Dendritic cell treated with granulocyte-macrophage colony-stimulating factor and Interleukin-4, amounts not matched to agents 40 ng/mL and 50 ng/mL, for 4 days (primary cell): ENCODE data around the gene TRABD2B.

Experiments used
- H3K27ac Mint-ChIP-seq: one replicate; pipeline ENCODE4 v1.8.0; 2022; ENCODE audit warnings: mild to moderate bottlenecking, mixed read lengths
- H3K27me3 Mint-ChIP-seq: one replicate; pipeline ENCODE4 v1.8.0; 2022; ENCODE audit warnings: mild to moderate bottlenecking, mixed read lengths
- H3K36me3 Mint-ChIP-seq: one replicate; pipeline ENCODE4 v1.8.0; 2022; ENCODE audit warnings: low read depth, mixed read lengths
- H3K4me1 Mint-ChIP-seq: one replicate; pipeline ENCODE4 v1.8.0; 2022; ENCODE audit warnings: low read depth, mixed read lengths
- H3K4me3 Mint-ChIP-seq: one replicate; pipeline ENCODE4 v1.8.0; 2022; ENCODE audit warnings: mild to moderate bottlenecking, moderate library complexity, mixed read lengths
- H3K9me3 Mint-ChIP-seq: one replicate; pipeline ENCODE4 v1.8.0; 2022; ENCODE audit warnings: mixed read lengths
- intact Hi-C: fragments of 100-400 bp; cut with micrococcal nuclease; formaldehyde crosslinking; loops from one replicate; pipeline ENCODE4 v1.15.0; 2022

Gene TRABD2B

DNA sequence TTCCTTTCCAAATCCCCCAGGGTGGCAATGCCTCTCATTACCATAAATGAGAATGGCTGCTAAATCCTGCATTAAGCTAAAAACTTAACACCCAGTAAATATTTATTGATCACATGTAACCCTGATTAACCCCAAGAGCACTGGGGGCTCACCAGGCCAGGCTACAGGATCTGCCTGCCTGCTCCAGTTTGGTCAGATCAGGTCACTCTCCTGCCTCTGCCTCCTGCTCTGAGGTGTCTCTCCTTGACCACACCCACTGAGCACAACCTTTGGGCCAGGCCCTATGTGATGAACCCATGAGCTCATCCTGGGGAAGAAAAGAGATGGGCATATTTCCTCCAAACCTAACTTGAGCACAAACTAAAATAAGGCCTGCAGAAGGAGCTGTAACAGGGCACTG, 93.5 kb downstream of the TRABD2B start:
- Mint-ChIP-seq H3K4me1 (no peaks in the 10 kb centered on the region), H3K27ac (no peak overlapping the region), H3K9me3 (no peaks in the 10 kb centered on the region), H3K27me3 (peaks cover 7% of the 10 kb centered on the region), H3K36me3 (no peaks in the 10 kb centered on the region), H3K4me3 (no peak overlapping the region)
- intact Hi-C loops = no loop called here

DNA sequence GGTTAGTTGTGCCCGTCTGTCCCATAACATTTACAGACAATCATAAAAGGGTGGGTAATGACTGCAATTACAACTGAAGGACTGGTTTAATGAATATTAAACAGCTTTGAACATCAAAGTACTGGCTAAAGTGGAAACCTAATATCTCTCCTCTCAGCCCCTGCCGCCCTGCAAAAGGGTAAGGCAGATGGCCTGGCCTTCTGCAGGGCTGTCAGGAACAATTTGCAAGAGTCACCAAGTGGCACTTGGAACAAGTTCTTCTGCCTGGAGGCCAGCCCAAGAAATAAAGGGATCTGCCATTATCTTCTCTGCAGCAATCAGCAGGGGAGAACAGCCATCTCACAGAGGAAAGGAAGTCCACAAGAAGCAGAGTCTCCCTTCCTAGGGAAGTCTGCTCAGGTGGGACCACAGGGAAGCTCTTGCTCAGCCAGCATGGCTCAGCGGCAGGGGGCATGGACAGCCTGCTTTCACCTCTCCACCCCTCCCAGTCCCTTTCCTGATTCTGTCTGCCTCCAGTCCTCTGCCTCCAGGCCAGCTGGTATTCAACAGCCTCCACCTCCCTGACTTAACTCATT, 96.1 kb downstream of the TRABD2B start:
- Mint-ChIP-seq H3K36me3 (no peaks in the 10 kb centered on the region), H3K27ac (no peak overlapping the region), H3K4me1 (no peaks in the 10 kb centered on the region), H3K27me3 (peaks cover 5% of the 10 kb centered on the region), H3K9me3 (no peaks in the 10 kb centered on the region), H3K4me3 (no peak overlapping the region)
- intact Hi-C loops = no loop called here

- no peaks in the 10 kb centered on the region for H3K4me1 Mint-ChIP-seq
These were observed 98.9 kb downstream of the TRABD2B start for GRCh38 chr1:47898133-47898845.

GRCh38 chr1:47895279-47896125, 101.7 kb downstream of the TRABD2B start:
- H3K27ac Mint-ChIP-seq = no peak overlapping the region
- no peaks in the 10 kb centered on the region for H3K27me3 Mint-ChIP-seq
- intact Hi-C loops = no loop called here
- H3K4me1 Mint-ChIP-seq = no peaks in the 10 kb centered on the region
- H3K36me3 Mint-ChIP-seq = no peaks in the 10 kb centered on the region
- H3K4me3 Mint-ChIP-seq = no peak overlapping the region
- no peaks in the 10 kb centered on the region for H3K9me3 Mint-ChIP-seq

More at GRCh38 chr1:47898133-47898845, 98.9 kb downstream of the TRABD2B start:
- Mint-ChIP-seq H3K36me3 (no peaks in the 10 kb centered on the region), H3K27me3 (no peaks in the 10 kb centered on the region), H3K4me3 (no peak overlapping the region), H3K27ac (no peak overlapping the region), H3K9me3 (no peaks in the 10 kb centered on the region)
- intact Hi-C loops = no loop called here

- H3K9me3 Mint-ChIP-seq = no peaks in the 10 kb centered on the region
- no peaks in the 10 kb centered on the region for H3K36me3 Mint-ChIP-seq
- H3K27me3 Mint-ChIP-seq = no peaks in the 10 kb centered on the region
- H3K27ac Mint-ChIP-seq = no peak overlapping the region
- intact Hi-C loops = no loop called here
- H3K4me3 Mint-ChIP-seq = no peak overlapping the region
- no peaks in the 10 kb centered on the region for H3K4me1 Mint-ChIP-seq
These were observed 102.5 kb downstream of the TRABD2B start for GRCh38 chr1:47894410-47895278.

GRCh38 chr1:47893412-47893811, 103.8 kb downstream of the TRABD2B start:
- peaks cover 3% of the 10 kb centered on the region for H3K27me3 Mint-ChIP-seq
- no peaks in the 10 kb centered on the region for H3K36me3 Mint-ChIP-seq
- no peak overlapping the region for H3K27ac Mint-ChIP-seq
- no peaks in the 10 kb centered on the region for H3K4me1 Mint-ChIP-seq
- intact Hi-C loops = no loop called here
- H3K4me3 Mint-ChIP-seq = no peak overlapping the region
- no peaks in the 10 kb centered on the region for H3K9me3 Mint-ChIP-seq

GRCh38 chr1:47890779-47891178, 106.4 kb downstream of the TRABD2B start:
- Mint-ChIP-seq H3K27me3 (peaks cover 8% of the 10 kb centered on the region), H3K4me1 (no peaks in the 10 kb centered on the region), H3K4me3 (no peak overlapping the region), H3K36me3 (no peaks in the 10 kb centered on the region), H3K27ac (no peak overlapping the region), H3K9me3 (no peaks in the 10 kb centered on the region)
- intact Hi-C loops = no loop called here

DNA sequence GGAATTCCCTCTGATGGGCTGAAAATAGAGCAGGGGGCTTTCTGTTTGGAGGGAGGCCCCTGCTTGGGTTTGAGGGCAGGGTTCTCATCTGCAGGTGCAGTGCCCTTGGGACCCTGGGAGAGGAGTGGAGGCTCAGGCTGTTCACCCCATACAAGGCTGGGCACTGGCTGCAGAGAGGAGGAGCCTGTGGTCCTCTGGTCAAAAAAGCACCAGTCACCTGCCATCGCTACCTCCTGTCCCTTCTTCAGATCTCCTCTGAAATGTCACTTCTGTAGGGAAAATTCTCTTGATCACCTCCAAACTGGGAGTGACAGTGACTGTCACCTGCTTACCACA, 108.9 kb downstream of the TRABD2B start:
- Mint-ChIP-seq H3K4me3 (no peak overlapping the region), H3K36me3 (no peaks in the 10 kb centered on the region), H3K27ac (no peak overlapping the region), H3K9me3 (no peaks in the 10 kb centered on the region), H3K4me1 (no peaks in the 10 kb centered on the region), H3K27me3 (peaks cover 10% of the 10 kb centered on the region)
- intact Hi-C loops = no loop called here

- Mint-ChIP-seq H3K4me3 (no peak overlapping the region), H3K27me3 (peaks cover 10% of the 10 kb centered on the region), H3K27ac (no peak overlapping the region), H3K9me3 (no peaks in the 10 kb centered on the region), H3K36me3 (no peaks in the 10 kb centered on the region), H3K4me1 (no peaks in the 10 kb centered on the region)
- intact Hi-C loops = no loop called here
These were observed 109.5 kb downstream of the TRABD2B start for GRCh38 chr1:47887475-47888293.

- Mint-ChIP-seq H3K27me3 (peaks cover 10% of the 10 kb centered on the region), H3K4me3 (no peak overlapping the region), H3K4me1 (no peaks in the 10 kb centered on the region), H3K36me3 (no peaks in the 10 kb centered on the region), H3K27ac (no peak overlapping the region), H3K9me3 (no peaks in the 10 kb centered on the region)
- intact Hi-C loops = no loop called here
These were observed 110.1 kb downstream of the TRABD2B start for GRCh38 chr1:47887060-47887459.

GRCh38 chr1:47886141-47886540, 111.0 kb downstream of the TRABD2B start:
- peaks cover 10% of the 10 kb centered on the region for H3K27me3 Mint-ChIP-seq
- no peak overlapping the region for H3K27ac Mint-ChIP-seq
- H3K4me1 Mint-ChIP-seq = no peaks in the 10 kb centered on the region
- H3K36me3 Mint-ChIP-seq = no peaks in the 10 kb centered on the region
- H3K4me3 Mint-ChIP-seq = no peak overlapping the region
- H3K9me3 Mint-ChIP-seq = no peaks in the 10 kb centered on the region
- intact Hi-C loops = no loop called here

- Mint-ChIP-seq H3K27ac (no peak overlapping the region), H3K4me1 (no peaks in the 10 kb centered on the region), H3K36me3 (no peaks in the 10 kb centered on the region), H3K4me3 (no peak overlapping the region), H3K9me3 (no peaks in the 10 kb centered on the region), H3K27me3 (peaks cover 10% of the 10 kb centered on the region)
- intact Hi-C loops = no loop called here
These were observed 111.9 kb downstream of the TRABD2B start for GRCh38 chr1:47885062-47885830.
